GM12873 (cell line): Measurements from ENCODE around the gene TMTC2.

Source experiments
- TF ChIP-seq, protein P1 (sequence below): IDR thresholded peaks from 2 replicates; pipeline ENCODE4 v1.5.1; 2012; ENCODE audit warnings: low read depth, mild to moderate bottlenecking, moderate library complexity, low read length, control low read depth; ENCODE audit not compliant: insufficient read depth; ENCODE audit errors: missing control alignments

Gene TMTC2

DNA sequence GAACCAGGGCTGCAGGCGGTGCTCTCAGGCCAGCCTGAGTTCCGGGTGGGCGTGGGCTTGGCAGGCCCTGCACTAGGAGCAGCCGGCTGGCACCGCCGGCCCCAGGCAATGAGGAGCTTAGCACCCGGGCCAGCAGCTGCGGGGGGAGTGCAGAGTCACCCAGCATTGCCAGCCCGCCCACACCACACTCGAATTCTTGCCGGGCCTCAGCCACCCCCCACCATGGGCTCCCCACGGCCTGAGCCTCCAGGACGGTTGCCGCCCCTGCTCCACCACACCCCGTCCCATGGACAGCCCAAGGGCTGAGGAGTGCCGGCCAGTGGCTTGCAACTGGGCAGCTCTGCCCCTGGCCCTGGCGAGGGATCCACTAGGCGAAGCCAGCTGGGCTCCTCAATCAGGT lies 453.4 kb downstream of the TMTC2 start:
- TF ChIP-seq, protein P1, sequence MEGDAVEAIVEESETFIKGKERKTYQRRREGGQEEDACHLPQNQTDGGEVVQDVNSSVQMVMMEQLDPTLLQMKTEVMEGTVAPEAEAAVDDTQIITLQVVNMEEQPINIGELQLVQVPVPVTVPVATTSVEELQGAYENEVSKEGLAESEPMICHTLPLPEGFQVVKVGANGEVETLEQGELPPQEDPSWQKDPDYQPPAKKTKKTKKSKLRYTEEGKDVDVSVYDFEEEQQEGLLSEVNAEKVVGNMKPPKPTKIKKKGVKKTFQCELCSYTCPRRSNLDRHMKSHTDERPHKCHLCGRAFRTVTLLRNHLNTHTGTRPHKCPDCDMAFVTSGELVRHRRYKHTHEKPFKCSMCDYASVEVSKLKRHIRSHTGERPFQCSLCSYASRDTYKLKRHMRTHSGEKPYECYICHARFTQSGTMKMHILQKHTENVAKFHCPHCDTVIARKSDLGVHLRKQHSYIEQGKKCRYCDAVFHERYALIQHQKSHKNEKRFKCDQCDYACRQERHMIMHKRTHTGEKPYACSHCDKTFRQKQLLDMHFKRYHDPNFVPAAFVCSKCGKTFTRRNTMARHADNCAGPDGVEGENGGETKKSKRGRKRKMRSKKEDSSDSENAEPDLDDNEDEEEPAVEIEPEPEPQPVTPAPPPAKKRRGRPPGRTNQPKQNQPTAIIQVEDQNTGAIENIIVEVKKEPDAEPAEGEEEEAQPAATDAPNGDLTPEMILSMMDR = no peak

DNA sequence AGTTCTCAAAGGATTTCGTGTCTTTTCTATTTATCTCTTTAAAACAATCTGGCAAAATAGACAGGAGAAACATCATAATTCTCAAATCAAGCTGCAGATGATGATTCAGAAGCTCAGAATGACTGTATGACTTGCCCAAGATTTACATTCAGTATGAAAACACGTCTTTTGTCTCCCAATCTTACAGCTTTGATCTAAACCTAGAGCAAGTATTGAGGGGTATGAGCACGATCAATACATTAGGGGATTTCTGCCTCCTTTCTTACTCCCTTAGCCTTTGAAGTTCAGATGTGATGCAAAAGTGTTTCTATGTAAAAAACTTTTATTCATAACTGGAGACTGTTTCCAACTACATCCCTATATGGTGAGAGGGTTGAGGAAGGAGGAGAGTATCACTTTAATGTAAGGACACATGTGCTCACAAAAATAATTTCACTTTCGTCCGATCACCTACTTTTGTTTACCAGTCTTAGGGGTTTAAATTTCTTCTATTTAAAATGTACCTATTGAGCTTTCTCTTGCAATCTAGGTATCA lies 454.8 kb downstream of the TMTC2 start:
- TF ChIP-seq, protein P1 = no peak

DNA sequence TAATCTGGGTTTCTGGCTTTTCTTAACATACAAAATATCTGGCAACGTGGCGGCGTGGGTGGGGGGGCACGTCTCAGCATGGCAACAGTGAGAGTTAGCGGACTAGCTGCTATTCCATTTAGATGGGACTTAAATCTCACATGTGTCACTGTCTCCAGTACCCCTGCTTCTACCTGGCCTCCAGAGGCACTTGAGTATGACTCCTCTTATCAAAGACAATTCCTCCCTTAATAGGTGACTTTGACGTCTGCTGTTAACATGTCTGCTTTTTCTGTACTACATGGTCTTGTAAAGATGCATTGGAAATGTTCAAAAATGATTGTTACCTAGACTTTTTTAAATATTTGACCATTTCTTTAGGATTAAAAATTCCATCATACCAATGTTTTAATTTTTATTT lies 456.2 kb downstream of the TMTC2 start:
- TF ChIP-seq, protein P1 = no peak

DNA sequence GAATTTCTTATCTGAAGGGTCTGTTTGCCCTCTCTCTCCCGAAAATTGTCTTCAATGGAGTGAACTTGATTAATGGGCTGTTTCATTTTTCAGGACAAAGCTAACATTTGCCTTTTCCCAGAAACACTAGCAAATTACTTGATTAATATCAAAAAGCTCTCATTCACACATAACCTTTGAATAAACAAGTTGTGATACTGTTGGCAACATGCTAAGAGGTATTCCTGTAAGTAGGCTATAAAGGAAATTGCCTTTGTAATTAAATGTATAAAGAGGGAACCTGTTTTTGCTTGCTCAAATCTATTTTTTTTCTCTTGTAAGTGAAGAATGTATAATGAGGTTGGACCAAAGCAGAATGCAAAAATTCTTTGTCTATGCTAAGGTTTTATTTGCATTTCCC lies 457.2 kb downstream of the TMTC2 start:
- TF ChIP-seq, protein P1 = no peak

DNA sequence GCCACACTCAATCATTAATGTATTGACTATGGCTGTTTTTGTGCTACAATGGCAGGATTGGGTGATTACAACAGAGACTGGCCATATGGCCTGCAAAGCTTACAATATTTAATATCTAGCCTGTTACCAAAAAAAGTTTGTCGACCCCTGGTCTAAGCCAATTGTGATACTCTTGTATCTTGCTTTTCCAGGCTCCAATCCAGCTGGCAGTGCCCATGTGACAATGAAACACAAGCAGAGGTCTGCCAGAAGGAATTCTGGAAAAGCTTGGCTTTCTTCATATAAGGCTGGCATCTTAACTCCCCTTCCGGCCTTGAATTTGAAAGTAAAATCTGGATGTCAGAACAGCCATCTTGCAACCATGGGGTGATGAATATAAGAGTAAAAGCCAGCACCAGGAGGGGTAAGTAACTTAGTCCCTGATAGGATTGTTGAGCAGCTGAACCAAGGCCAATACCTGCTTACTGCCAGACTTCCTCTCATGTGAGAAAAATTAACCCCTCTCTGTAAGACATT lies 458.7 kb downstream of the TMTC2 start:
- TF ChIP-seq, protein P1 = no peak

DNA sequence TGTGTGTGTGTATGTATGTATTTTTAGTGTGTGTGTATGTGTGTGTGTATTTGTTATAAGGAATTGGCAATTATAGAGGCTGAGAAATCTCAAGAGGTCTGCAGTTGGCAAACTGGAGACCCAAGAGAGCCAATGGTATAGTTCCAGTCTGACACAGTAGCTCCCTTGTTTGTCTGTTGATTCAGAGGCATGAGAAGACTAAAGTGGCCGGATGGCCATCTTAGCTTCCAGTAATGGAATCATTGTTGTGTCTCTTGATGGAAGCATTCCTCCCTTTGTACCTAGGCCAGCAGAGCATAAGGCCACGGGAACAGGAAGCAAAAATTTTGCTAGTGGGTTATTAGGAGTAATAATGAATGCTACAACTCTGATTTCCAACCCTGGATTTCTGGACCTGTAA lies 460.6 kb downstream of the TMTC2 start:
- TF ChIP-seq, protein P1 = no peak

DNA sequence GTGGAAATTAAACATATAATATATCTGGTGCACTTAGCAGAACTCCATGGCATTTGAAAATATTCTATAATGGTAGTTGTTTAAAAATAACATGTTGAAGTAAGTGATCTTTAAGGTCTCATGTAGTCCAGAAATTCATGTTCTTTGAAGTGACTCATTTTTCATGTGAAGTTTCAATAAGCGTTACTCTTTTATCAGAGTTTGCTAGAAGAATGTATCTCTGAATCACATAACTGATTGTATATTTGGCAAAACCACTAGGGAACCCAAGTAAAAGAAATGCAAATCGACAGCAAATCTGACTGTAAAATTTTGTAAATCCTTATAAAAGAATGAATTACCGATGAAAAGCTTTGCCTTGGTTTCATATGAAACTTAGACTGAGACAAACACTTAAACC lies 463.3 kb downstream of the TMTC2 start:
- TF ChIP-seq, protein P1 = no peak
